Stimulated activated CD4-positive, alpha-beta T cell treated with anti-CD3 and anti-CD28 coated beads, Interleukin-1b, Interleukin-23, amount 100 ng/mL, for 4 hours (primary cell): ENCODE results near the gene ZBTB44.
"Not testable (repeated sequence)": the region's sequence is repeated elsewhere in the genome, so short reads cannot be mapped to it uniquely, and the experiment has no call there.

ENCODE experiments used
- DNase-seq, 2 donors: peaks; one replicate each; pipeline ENCODE4 v3.0.0-alpha.2; 2020; ENCODE audit warnings: low read depth in 2 of 2

ZBTB44 gene

GRCh38 chr11:130313383-130314183 lies 1.1 kb downstream of the ZBTB44 start:
- no peak for DNase-seq

DNA sequence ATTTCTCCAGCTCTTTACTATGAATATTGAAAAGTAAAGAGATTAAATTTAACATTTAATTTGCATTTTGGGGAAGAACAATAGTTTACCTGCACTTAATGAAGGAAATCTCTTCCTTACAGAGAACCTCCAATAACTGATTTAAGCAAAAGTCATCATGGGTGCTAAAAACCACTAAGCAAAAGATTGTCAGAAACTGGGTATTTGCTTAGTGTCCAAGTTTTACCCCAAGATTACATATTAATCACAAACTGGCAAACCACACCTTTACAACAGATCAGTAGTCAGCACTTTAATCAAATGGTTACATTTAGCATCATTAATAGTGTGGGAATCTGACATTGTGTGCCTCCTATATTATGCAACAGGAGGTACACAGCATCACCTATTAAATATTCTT lies 2.7 kb downstream of the ZBTB44 start:
- DNase-seq = no peak

DNA sequence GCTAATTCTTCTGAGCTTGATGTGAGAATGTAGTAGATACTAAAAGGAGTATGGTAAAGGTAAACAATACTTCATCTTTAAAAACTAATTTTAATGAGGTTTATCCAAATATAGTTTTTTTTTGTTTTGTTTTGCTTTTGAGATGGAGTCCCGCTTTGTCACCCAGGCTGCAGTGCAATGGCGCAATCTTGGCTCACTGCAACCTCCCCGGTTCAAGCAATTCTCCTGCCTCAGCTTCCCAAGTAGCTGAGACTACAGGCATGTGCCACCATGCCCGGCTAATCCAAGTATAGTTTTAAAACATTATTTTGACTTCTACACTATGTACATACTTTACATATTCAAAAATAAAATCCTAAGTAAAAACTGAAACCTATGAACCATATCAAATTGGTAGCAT lies 4.1 kb downstream of the ZBTB44 start:
- no peak for DNase-seq

- no peak for DNase-seq
Measured at GRCh38 chr11:130308886-130309285, 5.8 kb downstream of the ZBTB44 start.

- DNase-seq = no peak
Measured at GRCh38 chr11:130308059-130308458, 6.7 kb downstream of the ZBTB44 start.

GRCh38 chr11:130304651-130305050 lies 10.1 kb downstream of the ZBTB44 start:
- no peak for DNase-seq

DNA sequence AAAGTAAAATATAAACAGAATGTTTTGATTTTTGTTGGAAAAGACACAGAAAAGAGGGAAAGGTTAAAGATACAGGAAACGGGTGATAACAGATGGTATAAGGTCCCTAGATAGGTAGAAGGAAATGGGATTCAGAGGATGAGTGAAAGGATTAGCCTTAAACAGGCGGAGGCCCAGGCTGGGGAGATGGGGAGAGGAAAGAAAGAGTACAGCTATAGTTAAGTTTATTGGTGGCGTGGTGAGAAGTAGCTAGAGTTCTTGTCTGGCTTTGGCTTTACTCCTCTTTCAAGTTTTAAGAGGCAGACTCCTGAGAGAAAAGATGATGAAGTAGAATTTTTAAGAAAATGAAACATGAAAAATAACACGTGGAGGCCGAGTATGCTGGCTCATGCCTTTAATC lies 13.7 kb downstream of the ZBTB44 start:
- DNase-seq = no peak

- no peak for DNase-seq
Measured at GRCh38 chr11:130300567-130300966, 14.2 kb downstream of the ZBTB44 start.

DNA sequence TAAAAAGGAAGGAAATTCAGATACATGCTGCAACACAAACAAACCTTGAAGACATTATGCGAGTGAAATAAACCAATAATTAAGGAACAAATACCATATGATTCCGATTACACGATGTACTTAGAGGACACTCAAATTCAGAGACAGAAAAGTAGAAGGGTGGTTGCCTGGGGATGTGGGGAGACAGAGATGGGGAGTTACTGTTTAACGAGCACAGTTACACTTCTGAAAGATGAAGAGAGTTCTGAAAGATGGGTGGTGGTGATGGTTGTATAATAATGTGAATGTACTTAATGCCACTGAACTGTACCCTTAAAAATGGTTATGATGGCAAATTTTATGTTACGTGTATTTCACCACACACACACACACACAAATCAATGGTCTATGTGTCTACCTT lies 14.7 kb downstream of the ZBTB44 start:
- no peak for DNase-seq

GRCh38 chr11:130295657-130296056 lies 19.1 kb downstream of the ZBTB44 start:
- no peak for DNase-seq

GRCh38 chr11:130282111-130282510 lies 32.6 kb downstream of the ZBTB44 start:
- DNase-seq = no peak

DNA sequence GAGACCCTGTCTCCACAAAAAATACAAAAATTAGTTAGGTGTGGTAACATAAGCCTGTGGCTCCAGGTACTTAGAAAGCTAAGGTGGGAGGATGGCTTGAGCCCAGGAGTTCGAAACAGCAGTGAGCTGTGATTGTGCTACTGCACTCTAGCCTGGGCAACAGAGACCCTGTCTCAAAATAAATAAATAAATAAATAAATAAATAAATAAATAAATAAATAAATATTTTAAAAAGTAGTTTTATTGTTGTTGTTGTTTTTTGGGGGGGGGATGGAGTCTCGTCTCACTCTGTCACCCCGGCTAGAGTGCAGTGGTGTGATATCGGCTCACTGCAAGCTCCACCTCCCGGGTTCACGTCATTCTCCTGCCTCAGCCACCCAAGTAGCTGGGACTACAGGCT lies 33.4 kb downstream of the ZBTB44 start:
- not testable (repeated sequence) for DNase-seq

- DNase-seq = no peak
Measured at GRCh38 chr11:130279989-130280388, 34.7 kb downstream of the ZBTB44 start.

GRCh38 chr11:130278745-130279144 lies 36.0 kb downstream of the ZBTB44 start:
- DNase-seq = no peak

DNA sequence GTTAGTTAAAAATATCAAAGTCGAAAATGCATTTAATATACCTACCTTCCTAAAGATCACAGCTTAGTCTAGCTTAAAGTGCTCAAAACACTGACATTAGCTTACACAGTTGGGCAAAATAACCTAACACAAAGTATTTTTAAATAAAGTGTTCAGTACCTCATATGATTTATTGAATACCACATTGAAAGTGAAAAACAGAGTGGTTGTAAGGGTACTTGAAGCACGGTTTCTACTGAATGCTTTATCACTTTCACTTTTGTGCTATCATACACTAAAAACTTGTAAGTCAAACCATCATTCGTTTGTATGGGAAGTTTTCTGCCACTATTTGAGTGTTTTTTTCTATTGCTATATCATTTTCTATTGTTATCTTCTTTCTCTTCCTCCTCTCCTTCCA lies 36.6 kb downstream of the ZBTB44 start:
- DNase-seq = no peak

GRCh38 chr11:130272336-130272735 lies 42.4 kb downstream of the ZBTB44 start:
- DNase-seq = no peak

DNA sequence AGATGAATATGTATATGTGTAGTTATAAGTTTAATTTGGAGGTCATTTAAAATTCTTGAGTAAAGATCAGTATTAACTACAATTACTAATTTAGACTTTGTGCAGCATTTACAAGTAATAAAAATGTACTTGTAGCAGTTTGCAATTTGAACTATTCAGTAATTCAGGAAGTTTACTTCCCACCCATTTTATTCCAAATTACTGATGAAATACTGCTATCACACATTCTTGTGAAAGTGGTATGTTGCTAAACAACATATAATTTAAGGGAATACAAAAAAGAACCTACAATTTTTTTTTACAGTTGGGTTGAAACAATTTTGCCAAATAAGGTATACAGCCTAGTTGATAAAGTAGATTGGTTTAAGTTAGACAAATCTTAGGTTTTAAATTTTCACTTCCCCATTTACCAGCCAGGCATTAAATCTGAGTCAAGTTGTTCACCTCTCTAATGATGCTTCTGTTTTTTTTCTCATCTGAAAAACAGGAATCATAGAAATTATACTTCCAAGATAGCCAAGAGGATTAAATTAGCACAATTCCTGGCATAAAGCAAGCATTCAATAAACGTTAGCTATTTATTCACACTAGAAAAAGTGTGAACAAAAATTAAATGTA lies 45.3 kb downstream of the ZBTB44 start:
- DNase-seq = no peak

DNA sequence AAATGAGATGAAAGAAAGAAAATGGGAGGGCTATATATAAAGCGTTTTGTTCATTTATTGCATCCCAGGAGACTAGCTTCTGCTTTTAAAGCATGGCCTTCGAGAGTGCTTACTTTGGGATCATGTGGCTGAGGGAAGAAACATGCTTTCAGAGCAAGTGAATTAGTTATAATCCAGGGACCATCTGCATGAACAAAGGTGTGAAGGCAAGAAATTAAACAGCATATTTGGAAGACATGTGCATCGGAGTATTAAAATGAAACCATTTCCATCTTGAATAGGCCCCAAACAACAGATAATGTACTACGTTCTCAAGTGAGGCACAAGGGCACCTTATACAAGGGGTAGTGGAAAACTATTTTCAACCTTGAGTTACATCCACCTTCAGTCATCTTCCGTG lies 51.4 kb downstream of the ZBTB44 start:
- DNase-seq = no peak

GRCh38 chr11:130262424-130262823 lies 52.3 kb downstream of the ZBTB44 start:
- no peak for DNase-seq

DNA sequence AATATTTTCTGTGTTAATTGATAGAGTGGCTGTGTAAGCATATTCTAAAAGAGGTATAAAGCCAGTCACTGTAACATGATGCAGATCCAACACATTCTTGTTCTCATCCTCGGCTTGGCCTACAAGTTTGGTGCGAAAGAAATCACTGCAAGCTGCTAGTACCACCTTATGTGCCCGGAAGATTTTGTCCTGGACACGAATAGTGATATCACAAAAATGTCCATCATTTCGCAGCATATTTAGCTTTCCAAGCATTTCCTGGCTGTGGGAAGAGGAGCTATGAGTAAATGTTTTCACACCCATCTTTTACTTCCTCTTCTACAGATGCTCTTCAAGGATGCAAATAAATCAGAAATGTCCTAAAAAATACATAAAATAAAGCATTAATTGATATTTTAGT lies 53.1 kb downstream of the ZBTB44 start:
- no peak for DNase-seq

- DNase-seq = no peak
Measured at GRCh38 chr11:130260742-130261141, 54.0 kb downstream of the ZBTB44 start.

- no peak for DNase-seq
Measured at GRCh38 chr11:130260080-130260627, 54.6 kb downstream of the ZBTB44 start.

DNA sequence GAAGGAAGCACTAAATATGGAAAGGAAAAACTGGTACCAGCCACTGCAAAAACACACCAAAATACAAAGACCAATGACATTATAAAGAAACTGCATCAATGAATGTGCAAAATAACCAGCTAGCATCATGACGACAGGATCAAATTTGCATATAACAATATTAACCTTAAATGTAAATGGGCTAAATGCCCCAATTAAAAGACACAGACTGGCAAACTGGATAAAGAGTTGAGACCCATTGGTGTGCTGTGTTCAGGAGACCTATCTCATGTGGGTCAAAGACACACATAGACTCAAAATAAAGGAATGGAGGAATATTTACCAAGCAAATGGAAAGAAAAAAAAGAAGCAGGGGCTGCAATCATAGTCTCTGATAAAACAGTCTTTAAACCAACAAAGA lies 63.0 kb downstream of the ZBTB44 start:
- DNase-seq = not testable (repeated sequence)
